ENCODE measurements around the gene SLC12A8. TPM values are rescaled to one million over a fixed set of nuclear protein-coding genes. Genes with fewer than 3 reads are reported as not detected.
A peak's percentile ranks its signal among the peaks of the same experiment; 100 is the strongest.

Gene SLC12A8
- polyA plus RNA-seq, 1 experiment = 8.4 TPM

DNA sequence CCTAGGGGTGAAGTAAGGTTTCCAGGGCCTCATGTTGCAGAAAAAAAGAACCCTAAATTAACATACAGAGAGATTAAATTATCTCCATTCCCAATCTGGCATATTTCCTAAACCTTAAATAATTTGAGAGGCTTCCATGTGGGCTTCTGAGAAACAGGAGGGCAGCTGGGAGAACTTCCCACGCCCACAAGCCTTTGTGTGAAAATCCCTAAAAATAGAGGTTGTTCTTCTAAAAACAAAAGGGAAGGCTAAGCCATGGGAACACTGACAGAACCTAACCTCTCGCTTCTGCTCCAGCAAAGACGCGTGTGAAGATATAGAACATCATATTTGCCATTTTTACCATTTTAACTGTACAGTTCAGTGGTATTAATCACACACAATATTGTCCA, 812 bp upstream of the SLC12A8 start:
- Histone ChIP-seq H3K36me3 (ENCODE audit: control insufficient read depth, insufficient read depth, low read length) (no peaks in the 10 kb centered on the region), H3K4me3 (ENCODE audit: low read depth, low read length) (no peak overlapping the region), H3K27me3 (ENCODE audit: control insufficient read depth, insufficient read depth, low read length) (no peaks in the 10 kb centered on the region)
- no peak for DNase-seq (ENCODE audit: low read depth)
- TF ChIP-seq, protein P1, sequence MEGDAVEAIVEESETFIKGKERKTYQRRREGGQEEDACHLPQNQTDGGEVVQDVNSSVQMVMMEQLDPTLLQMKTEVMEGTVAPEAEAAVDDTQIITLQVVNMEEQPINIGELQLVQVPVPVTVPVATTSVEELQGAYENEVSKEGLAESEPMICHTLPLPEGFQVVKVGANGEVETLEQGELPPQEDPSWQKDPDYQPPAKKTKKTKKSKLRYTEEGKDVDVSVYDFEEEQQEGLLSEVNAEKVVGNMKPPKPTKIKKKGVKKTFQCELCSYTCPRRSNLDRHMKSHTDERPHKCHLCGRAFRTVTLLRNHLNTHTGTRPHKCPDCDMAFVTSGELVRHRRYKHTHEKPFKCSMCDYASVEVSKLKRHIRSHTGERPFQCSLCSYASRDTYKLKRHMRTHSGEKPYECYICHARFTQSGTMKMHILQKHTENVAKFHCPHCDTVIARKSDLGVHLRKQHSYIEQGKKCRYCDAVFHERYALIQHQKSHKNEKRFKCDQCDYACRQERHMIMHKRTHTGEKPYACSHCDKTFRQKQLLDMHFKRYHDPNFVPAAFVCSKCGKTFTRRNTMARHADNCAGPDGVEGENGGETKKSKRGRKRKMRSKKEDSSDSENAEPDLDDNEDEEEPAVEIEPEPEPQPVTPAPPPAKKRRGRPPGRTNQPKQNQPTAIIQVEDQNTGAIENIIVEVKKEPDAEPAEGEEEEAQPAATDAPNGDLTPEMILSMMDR (IDR thresholded peaks at IDR 0.05; ENCODE audit: insufficient read depth, low read depth, low read length) = no peak
- POLR2A ChIA-PET = no interaction called here
- CTCF ChIA-PET = no interaction called here

DNA sequence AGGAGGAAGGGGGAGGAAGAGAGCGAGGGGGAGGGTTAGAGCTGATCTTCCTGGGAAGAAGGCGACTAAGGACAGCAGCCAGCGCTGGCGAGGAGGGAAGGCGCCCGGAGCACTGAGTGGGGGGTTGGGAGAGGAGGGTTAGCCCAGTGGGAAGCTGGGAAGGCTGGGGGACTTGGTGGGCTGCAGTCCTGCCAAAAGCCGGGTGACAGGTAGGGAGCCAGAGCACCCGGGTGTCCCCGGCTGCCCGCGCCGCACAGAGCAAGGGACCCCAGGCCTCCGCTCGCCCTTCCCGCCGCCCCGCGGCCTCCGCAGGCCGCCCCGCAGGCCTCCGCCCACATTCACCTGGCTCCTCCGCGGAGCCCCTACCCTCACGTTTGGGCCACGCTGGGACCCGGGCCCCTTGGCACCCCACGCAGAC, 448 bp downstream of the SLC12A8 start:
- peak overlapping the region; percentile 28 for H3K4me3 ChIP-seq (ENCODE audit: low read depth, low read length)

DNA sequence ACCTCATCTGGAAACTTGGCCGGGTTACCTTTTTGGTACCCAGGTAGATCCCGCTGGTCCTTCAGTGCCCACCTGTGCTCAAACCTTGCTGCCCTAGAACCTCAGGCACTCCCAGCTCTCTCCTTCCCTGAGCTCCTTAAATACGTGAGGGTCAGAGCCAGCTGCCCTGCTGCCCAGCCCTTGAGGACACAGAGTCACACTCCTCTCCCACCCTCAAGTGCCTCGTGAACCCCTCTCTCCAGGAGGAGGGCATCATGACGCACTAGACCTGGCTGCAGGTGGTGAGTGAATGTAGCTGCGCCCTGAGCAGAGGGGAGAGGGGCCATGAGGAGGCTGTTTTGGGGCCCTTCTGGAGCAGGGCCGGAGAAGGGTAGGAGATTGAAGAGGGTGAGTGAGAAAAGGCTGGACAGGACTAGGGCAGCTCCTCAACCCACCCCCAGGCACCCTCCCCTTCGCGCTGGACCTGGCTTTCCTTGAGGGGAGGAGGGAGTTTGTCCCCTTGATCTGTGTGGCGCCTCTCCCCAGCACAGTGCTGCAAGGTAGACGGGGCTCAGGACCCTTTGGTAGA, 941 bp downstream of the SLC12A8 start:
- no peaks in the 10 kb centered on the region for H3K36me3 ChIP-seq (ENCODE audit: control insufficient read depth, insufficient read depth, low read length)
- no peaks in the 10 kb centered on the region for H3K27me3 ChIP-seq (ENCODE audit: control insufficient read depth, insufficient read depth, low read length)
- CTCF ChIA-PET = interaction anchor here (1.0 to 1.2 kb wide), 2 partner anchors 15 to 16 kb away, joined by 3 to 4 read pairs; no protein-coding TSS in a partner anchor
- POLR2A ChIA-PET = no interaction called here
- no peak for DNase-seq (ENCODE audit: low read depth)
- TF ChIP-seq, protein P1 (IDR thresholded peaks at IDR 0.05; ENCODE audit: insufficient read depth, low read depth, low read length) = no peak
- no peak overlapping the region for H3K4me3 ChIP-seq (ENCODE audit: low read depth, low read length)

More for the DNA sequence above, 448 bp downstream of the SLC12A8 start:
- TF ChIP-seq, protein P1 (IDR thresholded peaks at IDR 0.05; ENCODE audit: insufficient read depth, low read depth, low read length) = no peak
- ChIA-PET POLR2A (no interaction called here), CTCF (interaction anchor here (1.0 to 1.2 kb wide), 2 partner anchors 15 to 17 kb away, joined by 3 to 4 read pairs; no protein-coding TSS in a partner anchor)
- no peak for DNase-seq (ENCODE audit: low read depth)
- Histone ChIP-seq H3K36me3 (ENCODE audit: control insufficient read depth, insufficient read depth, low read length) (no peaks in the 10 kb centered on the region), H3K27me3 (ENCODE audit: control insufficient read depth, insufficient read depth, low read length) (no peaks in the 10 kb centered on the region)

DNA sequence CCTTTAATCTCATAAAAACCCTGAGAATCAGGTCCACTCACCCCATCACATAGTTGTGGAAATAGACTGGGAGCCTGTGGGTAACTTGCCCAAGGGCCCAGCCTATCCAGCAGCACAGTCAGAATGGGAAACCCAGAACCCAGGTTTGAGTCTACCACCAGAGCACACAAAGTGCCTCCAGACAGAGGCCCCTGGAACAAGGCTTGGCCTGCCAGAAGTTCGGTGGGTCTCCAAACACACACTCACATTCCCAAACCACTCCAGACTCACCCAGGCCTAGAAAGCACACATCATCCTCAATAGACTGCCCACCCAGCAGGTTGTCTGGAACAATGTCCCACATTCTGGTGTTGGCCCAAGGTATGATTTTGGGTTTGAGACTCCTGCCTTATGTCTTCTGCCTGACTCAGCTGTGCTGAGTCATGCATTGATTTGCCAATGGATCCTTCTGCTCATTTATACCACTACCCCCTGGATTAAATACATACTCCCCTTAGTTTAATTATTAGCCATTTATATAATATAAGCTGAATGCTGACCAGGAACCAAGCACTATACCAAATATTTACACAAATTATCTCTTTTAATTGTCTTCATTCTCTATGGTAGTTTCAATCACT, 4.5 kb downstream of the SLC12A8 start:
- no peaks in the 10 kb centered on the region for H3K36me3 ChIP-seq (ENCODE audit: control insufficient read depth, insufficient read depth, low read length)
- no peak overlapping the region for H3K4me3 ChIP-seq (ENCODE audit: low read depth, low read length)
- ChIA-PET CTCF (interaction anchor here (0.6 kb wide), 1 partner anchor 34 kb away, joined by 3 read pairs; no protein-coding TSS in a partner anchor), POLR2A (no interaction called here)
- H3K27me3 ChIP-seq (ENCODE audit: control insufficient read depth, insufficient read depth, low read length) = no peaks in the 10 kb centered on the region
- TF ChIP-seq, protein P1 (IDR thresholded peaks at IDR 0.05; ENCODE audit: insufficient read depth, low read depth, low read length) = no peak
- no peak for DNase-seq (ENCODE audit: low read depth)

DNA sequence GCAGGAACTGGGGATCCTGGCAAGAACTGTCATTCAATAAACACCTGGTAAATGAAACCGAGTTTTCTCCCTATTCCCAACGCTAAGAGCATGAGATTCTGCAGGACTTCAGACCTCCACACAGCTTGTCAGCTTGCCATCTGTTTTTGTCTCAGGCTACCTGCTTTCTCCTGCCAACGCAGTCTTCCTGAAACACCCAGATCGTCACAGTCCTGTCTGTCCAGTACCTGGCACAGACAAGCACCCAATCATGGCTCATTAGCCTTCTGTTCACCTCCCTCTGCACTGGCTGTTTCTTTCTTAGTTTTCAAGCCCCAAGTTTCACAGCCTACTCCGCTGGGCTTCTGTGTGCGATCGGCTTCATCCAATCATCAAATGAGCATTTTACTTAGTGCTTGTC, 5.0 kb downstream of the SLC12A8 start:
- H3K4me3 ChIP-seq (ENCODE audit: low read depth, low read length) = no peak overlapping the region
- ChIA-PET CTCF (no interaction called here), POLR2A (no interaction called here)
- DNase-seq (ENCODE audit: low read depth) = no peak
- TF ChIP-seq, protein P1 (IDR thresholded peaks at IDR 0.05; ENCODE audit: insufficient read depth, low read depth, low read length) = no peak
- H3K36me3 ChIP-seq (ENCODE audit: control insufficient read depth, insufficient read depth, low read length) = no peaks in the 10 kb centered on the region
- H3K27me3 ChIP-seq (ENCODE audit: control insufficient read depth, insufficient read depth, low read length) = no peaks in the 10 kb centered on the region

All from BJ (cell line).